G401.6 (cell line): ENCODE results near the gene LENEP.

ENCODE experiments used
- FAIRE-seq: peaks from 2 replicates; lab custom pipeline; 2012; peaks lifted over from hg19 to GRCh38; lab: Jason Lieb, UNC

LENEP gene

GRCh38 chr1:154999571-155000410, 6.4 kb downstream of the LENEP start:
- no peak for FAIRE-seq

- no peak for FAIRE-seq
These were observed 7.0 kb downstream of the LENEP start for GRCh38 chr1:155000411-155000725.

GRCh38 chr1:155000726-155001424, 7.5 kb downstream of the LENEP start:
- peak; percentile 41 for FAIRE-seq

- FAIRE-seq = no peak
These were observed 8.0 kb downstream of the LENEP start for GRCh38 chr1:155001425-155001674.

GRCh38 chr1:155001675-155002463, 8.5 kb downstream of the LENEP start:
- FAIRE-seq = peak; percentile 90

GRCh38 chr1:155002464-155003226, 9.3 kb downstream of the LENEP start, which contains the start of gene ZBTB7B:
Gene ZBTB7B, plus strand, starts transcription at chr1:155002802. Its CDS starts 11,859 bp downstream, at chr1:155014661.
- no peak for FAIRE-seq

- no peak for FAIRE-seq
These were observed 9.9 kb downstream of the LENEP start for GRCh38 chr1:155003227-155003765.

- no peak for FAIRE-seq
These were observed 10.5 kb downstream of the LENEP start for GRCh38 chr1:155003766-155004351.

GRCh38 chr1:155004352-155005075, 11.1 kb downstream of the LENEP start:
- FAIRE-seq = no peak

- FAIRE-seq = no peak
These were observed 12.0 kb downstream of the LENEP start for GRCh38 chr1:155005076-155006011.

GRCh38 chr1:155006601-155007101, 13.3 kb downstream of the LENEP start:
- FAIRE-seq = peak; percentile 96

GRCh38 chr1:155007251-155007828, 14.0 kb downstream of the LENEP start:
- no peak for FAIRE-seq

- no peak for FAIRE-seq
These were observed 14.9 kb downstream of the LENEP start for GRCh38 chr1:155008015-155008941.

GRCh38 chr1:155009221-155009711, 15.9 kb downstream of the LENEP start:
- FAIRE-seq = no peak

GRCh38 chr1:155009742-155010141, 16.4 kb downstream of the LENEP start:
- FAIRE-seq = no peak

- FAIRE-seq = no peak
These were observed 17.0 kb downstream of the LENEP start for GRCh38 chr1:155010211-155010918.

GRCh38 chr1:155011004-155011416, 17.6 kb downstream of the LENEP start:
- no peak for FAIRE-seq
